Endothelial cell of umbilical vein (primary cell): ENCODE data around the gene CWC25. TPM values are rescaled to one million over a fixed set of nuclear protein-coding genes. Genes with fewer than 3 reads are reported as not detected.

Source experiments
- BruUV-seq: library from RNA; stranded (reverse); fragments of 400-500 nt; replicated peaks from 2 replicates; lab custom pipeline; 2021; lab: Mats Ljungman, UMichigan
- CTCF ChIA-PET: fragments of 300-600, 350-600 bp; sonication (Branson Sonifier 250); formaldehyde crosslinking; loops from one replicate; lab custom pipeline; 2021; ENCODE audit warnings: antibody characterized with exemption, inconsistent platforms; lab: Charles Lee
- POLR2A ChIA-PET: fragments of 300-600, 350-600 bp; sonication (Branson Sonifier 250); formaldehyde crosslinking; loops from one replicate; lab custom pipeline; 2021; ENCODE audit warnings: antibody characterized with exemption, inconsistent platforms; lab: Charles Lee
- DNase-seq: peaks from one replicate; pipeline ENCODE4 v3.0.0-alpha.2; 2011; ENCODE audit warnings: low read depth, low spot score
- FAIRE-seq: peaks from 2 replicates; lab custom pipeline; 2011; peaks lifted over from hg19 to GRCh38; lab: Jason Lieb, UNC
- H2AFZ ChIP-seq: 2 replicates; pipeline ENCODE4 v1.6.0; 2012; ENCODE audit warnings: low read depth, low read length, control low read depth, inconsistent platforms
- H3K27ac ChIP-seq: 2 replicates; pipeline ENCODE4 v1.5.1; 2011; ENCODE audit warnings: low read depth, mild to moderate bottlenecking, control low read depth, low read length, moderate library complexity; ENCODE audit not compliant: insufficient read depth
- H3K27me3 ChIP-seq, 2 experiments: 2 replicates each; pipeline versions ENCODE4 v1.6.0 to v1.6.1; 2011; ENCODE audit warnings: low read length in 2 of 2, mixed read lengths in 1 of 2; ENCODE audit not compliant: control insufficient read depth in 2 of 2, insufficient read depth in 2 of 2
- H3K36me3 ChIP-seq, 2 experiments: 2 replicates in 1 of 2; 3 replicates in 1 of 2; pipeline ENCODE4 v1.5.1; 2011; ENCODE audit warnings: low read length in 2 of 2, mild to moderate bottlenecking in 1 of 2, moderate library complexity in 1 of 2; ENCODE audit not compliant: control insufficient read depth in 2 of 2, insufficient read depth in 2 of 2; ENCODE audit errors: extremely low read depth in 1 of 2
- H3K4me1 ChIP-seq: 3 replicates; pipeline ENCODE4 v1.5.1; 2011; ENCODE audit warnings: mild to moderate bottlenecking, low read length; ENCODE audit not compliant: control insufficient read depth, insufficient read depth; ENCODE audit errors: extremely low read depth
- H3K4me2 ChIP-seq: 2 replicates; pipeline ENCODE4 v1.6.1; 2011; ENCODE audit warnings: low read length, control low read depth, mixed read lengths; ENCODE audit not compliant: insufficient read depth
- H3K4me3 ChIP-seq, 3 experiments: fragments of 200-600 bp in 1 of 3; sonication (generic), shearing (Covaris generic) in 1 of 3; replicated peaks in 1 of 3; 2 replicates each; pipeline ENCODE4 v1.5.1; 2011 to 2016; ENCODE audit warnings: control low read depth in 3 of 3, low read length in 3 of 3, mild to moderate bottlenecking in 2 of 3, inconsistent platforms in 1 of 3, low read depth in 1 of 3, moderate library complexity in 1 of 3; ENCODE audit not compliant: insufficient read depth in 1 of 3
- H3K79me2 ChIP-seq: 2 replicates; pipeline ENCODE4 v1.6.0; 2012; ENCODE audit warnings: low read length, inconsistent platforms; ENCODE audit not compliant: control insufficient read depth, insufficient read depth
- H3K9ac ChIP-seq: replicated peaks from 2 replicates; pipeline ENCODE3; 2011; ENCODE audit warnings: low read length, control low read depth; ENCODE audit not compliant: insufficient read depth; ENCODE audit errors: extremely low read depth
- H3K9me1 ChIP-seq: replicated peaks from 3 replicates; pipeline ENCODE4 v1.6.0; 2011; ENCODE audit warnings: mild to moderate bottlenecking, low read length; ENCODE audit not compliant: control insufficient read depth, insufficient read depth; ENCODE audit errors: extremely low read depth
- H3K9me3 ChIP-seq: replicated peaks from 2 replicates; pipeline ENCODE4 v1.5.1; 2012; ENCODE audit warnings: low read length, inconsistent platforms; ENCODE audit not compliant: control insufficient read depth, insufficient read depth
- H4K20me1 ChIP-seq: replicated peaks from 2 replicates; pipeline ENCODE3; 2011; ENCODE audit warnings: mild to moderate bottlenecking, low read length; ENCODE audit not compliant: control insufficient read depth, insufficient read depth; ENCODE audit errors: extremely low read depth
- EZH2 ChIP-seq: IDR thresholded peaks from 2 replicates; pipeline ENCODE4 v1.6.1; 2012; ENCODE audit warnings: borderline replicate concordance, low read depth, mild to moderate bottlenecking, moderate library complexity, low read length, inconsistent platforms; ENCODE audit not compliant: severe bottlenecking
- FOS ChIP-seq: IDR thresholded peaks from 2 replicates; pipeline ENCODE4 v1.6.1; 2011; ENCODE audit warnings: mild to moderate bottlenecking, low read length, moderate library complexity, borderline replicate concordance; ENCODE audit not compliant: insufficient read depth
- GATA2 ChIP-seq: IDR thresholded peaks from 2 replicates; pipeline ENCODE4 v1.7.0; 2011; ENCODE audit warnings: low read depth, mild to moderate bottlenecking, moderate library complexity, mixed read lengths, low read length; ENCODE audit not compliant: insufficient read length, insufficient read depth
- JUN ChIP-seq: IDR thresholded peaks from 2 replicates; pipeline ENCODE4 v1.6.1; 2011; ENCODE audit warnings: borderline replicate concordance, low read depth; ENCODE audit not compliant: insufficient read length, insufficient read depth
- MAX ChIP-seq: IDR thresholded peaks from 2 replicates; pipeline ENCODE4 v1.6.1; 2011; ENCODE audit not compliant: insufficient read depth, insufficient read length
- MYC ChIP-seq: IDR thresholded peaks from one replicate; pipeline ENCODE4 v1.6.1; 2011; ENCODE audit warnings: mild to moderate bottlenecking, low read depth, low read length
- POLR2A ChIP-seq: IDR thresholded peaks from 2 replicates; pipeline ENCODE4 v1.6.1; 2012; ENCODE audit warnings: low read depth, mild to moderate bottlenecking, control low read depth, low read length
- POLR2AphosphoS5 ChIP-seq: IDR thresholded peaks from 2 replicates; pipeline ENCODE4 v1.6.1; 2012; ENCODE audit warnings: low read depth, mild to moderate bottlenecking, control low read depth, low read length, moderate library complexity; ENCODE audit not compliant: insufficient read depth
- dilution Hi-C: fragments of 300-500 bp; cut with MboI; formaldehyde crosslinking; loops from one replicate; pipeline ENCODE4 v1.15.0; 2019; ENCODE audit warnings: low sequenced_read_pairs; ENCODE audit not compliant: extremely low pct_ligation_motif_present
- intact Hi-C: fragments of 100-400 bp; cut with micrococcal nuclease; formaldehyde crosslinking; loops from one replicate; pipeline ENCODE4 v1.10.0; 2022
- polyA plus RNA-seq, 4 experiments: library from polyadenylated mRNA; depleted of rRNA in 3 of 4; stranded (reverse) in 3 of 4; unstranded in 1 of 4; fragments of >200 nt; gene quantifications; 2 replicates each; pipeline versions ENCODE4 v1.2.1 to v1.2.3, GENCODE V29; 2011 to 2012; ENCODE audit warnings: missing spikeins in 1 of 4
- total RNA-seq: library from RNA; stranded (reverse); gene quantifications from 2 replicates; pipeline ENCODE4 v1.2.3, GENCODE V29; 2021
- TF ChIP-seq, protein P1 (sequence below), 2 donors: IDR thresholded peaks; 1 replicate in 1 of 2; 2 replicates in 1 of 2; pipeline ENCODE4 v1.5.1; 2011; ENCODE audit warnings: low read length in 2 of 2, mild to moderate bottlenecking in 2 of 2, moderate library complexity in 2 of 2, control low read depth in 1 of 2, inconsistent platforms in 1 of 2, low read depth in 1 of 2; ENCODE audit not compliant: insufficient read depth in 1 of 2; ENCODE audit errors: extremely low read depth in 1 of 2

Gene CWC25
- total and polyA plus RNA-seq, 2 donors (not counting 3 experiments of a cell fraction or from before 2014, with no cell fraction given): 13.8 to 20.0 TPM

DNA sequence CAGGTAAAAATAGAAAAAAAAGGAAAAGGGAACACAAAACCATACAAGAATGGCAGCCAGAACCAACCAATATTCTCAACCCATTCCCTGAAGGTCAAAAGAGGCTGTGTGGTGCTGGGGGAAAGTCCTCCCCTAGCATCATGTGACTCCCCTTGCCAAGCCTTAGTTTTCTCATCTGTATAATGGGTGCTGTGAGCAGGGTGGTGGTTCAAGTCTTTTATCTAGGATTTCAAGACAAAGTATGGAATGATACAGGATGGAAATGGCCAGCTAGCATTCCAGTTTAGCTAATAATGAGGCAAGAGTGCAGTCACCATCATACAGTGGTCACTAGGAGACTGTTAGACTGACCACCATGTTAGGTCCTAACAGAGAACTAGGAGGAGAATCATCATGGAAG is 51.9 kb downstream of the CWC25 start:
- Histone ChIP-seq H4K20me1 (no peaks in the 10 kb centered on the region), H3K9ac (no peak overlapping the region), H3K27ac (no peak overlapping the region), H3K4me3 (no peak overlapping the region), H3K9me1 (no peaks in the 10 kb centered on the region), H3K4me2 (no peak overlapping the region), H3K9me3 (no peaks in the 10 kb centered on the region), H3K27me3 (no peaks in the 10 kb centered on the region), H3K4me1 (no peaks in the 10 kb centered on the region), H2AFZ (no peak overlapping the region), H3K36me3 (peaks cover 7 to 59% of the 10 kb centered on the region in 2 experiments), H3K79me2 (no peaks in the 10 kb centered on the region)
- no peak for DNase-seq
- no peak for TF ChIP-seq EZH2
- no peak for TF ChIP-seq POLR2AphosphoS5
- TF ChIP-seq, protein P1, sequence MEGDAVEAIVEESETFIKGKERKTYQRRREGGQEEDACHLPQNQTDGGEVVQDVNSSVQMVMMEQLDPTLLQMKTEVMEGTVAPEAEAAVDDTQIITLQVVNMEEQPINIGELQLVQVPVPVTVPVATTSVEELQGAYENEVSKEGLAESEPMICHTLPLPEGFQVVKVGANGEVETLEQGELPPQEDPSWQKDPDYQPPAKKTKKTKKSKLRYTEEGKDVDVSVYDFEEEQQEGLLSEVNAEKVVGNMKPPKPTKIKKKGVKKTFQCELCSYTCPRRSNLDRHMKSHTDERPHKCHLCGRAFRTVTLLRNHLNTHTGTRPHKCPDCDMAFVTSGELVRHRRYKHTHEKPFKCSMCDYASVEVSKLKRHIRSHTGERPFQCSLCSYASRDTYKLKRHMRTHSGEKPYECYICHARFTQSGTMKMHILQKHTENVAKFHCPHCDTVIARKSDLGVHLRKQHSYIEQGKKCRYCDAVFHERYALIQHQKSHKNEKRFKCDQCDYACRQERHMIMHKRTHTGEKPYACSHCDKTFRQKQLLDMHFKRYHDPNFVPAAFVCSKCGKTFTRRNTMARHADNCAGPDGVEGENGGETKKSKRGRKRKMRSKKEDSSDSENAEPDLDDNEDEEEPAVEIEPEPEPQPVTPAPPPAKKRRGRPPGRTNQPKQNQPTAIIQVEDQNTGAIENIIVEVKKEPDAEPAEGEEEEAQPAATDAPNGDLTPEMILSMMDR (IDR thresholded peaks at IDR 0.05; ENCODE audit: extremely low read depth in 1 of 2, insufficient read depth in 1 of 2, low read depth in 1 of 2, low read length in 2 of 2): no peak
- TF ChIP-seq JUN: no peak
- no peak for TF ChIP-seq MYC
- no peak for TF ChIP-seq POLR2A
- TF ChIP-seq GATA2: no peak
- TF ChIP-seq FOS: no peak
- no peak for TF ChIP-seq MAX
- dilution Hi-C loops: no loop called here
- ChIA-PET CTCF (no interaction called here), POLR2A (no interaction called here)
- intact Hi-C loops: no loop called here
- no peak for FAIRE-seq
- no TSS peak for BruUV-seq
